Sigmoid colon (tissue), 4 donors: ENCODE data around the gene SEMA4C.

Experiments
- CTCF ChIP-seq, 4 experiments: fragments of 450-650 bp in 3 of 4; fragments of 200-600 bp in 1 of 4; IDR thresholded peaks; one replicate each; pipeline ENCODE4 v1.5.1; 2016 to 2019; ENCODE audit warnings: antibody characterized with exemption in 4 of 4, mild to moderate bottlenecking in 3 of 4, moderate library complexity in 2 of 4
- EP300 ChIP-seq, 4 donors: sonication (generic); formaldehyde crosslinking; IDR thresholded peaks; one replicate each; pipeline ENCODE4 v1.6.1; 2017; ENCODE audit warnings: antibody characterized with exemption in 4 of 4
- POLR2A ChIP-seq, 2 donors: fragments of 450-650 bp; IDR thresholded peaks; one replicate each; pipeline ENCODE4 v1.6.1; 2016; ENCODE audit warnings: antibody characterized with exemption in 2 of 2, mild to moderate bottlenecking in 2 of 2, moderate library complexity in 2 of 2
- POLR2AphosphoS5 ChIP-seq, 4 donors: sonication (generic); formaldehyde crosslinking; IDR thresholded peaks; one replicate each; pipeline ENCODE4 v1.6.1; 2017; ENCODE audit warnings: antibody characterized with exemption in 4 of 4

GRCh38 chr2:96918754-96919550 is 49.1 kb upstream of the SEMA4C start:
- TF ChIP-seq POLR2A (IDR thresholded peaks at IDR 0.05), result no peak
- TF ChIP-seq POLR2AphosphoS5 (IDR thresholded peaks at IDR 0.05), result no peak
- TF ChIP-seq CTCF (IDR thresholded peaks at IDR 0.05), result no peak
- TF ChIP-seq EP300 (IDR thresholded peaks at IDR 0.05), result no peak
